ENCODE results near the gene NR1H4.

DNA sequence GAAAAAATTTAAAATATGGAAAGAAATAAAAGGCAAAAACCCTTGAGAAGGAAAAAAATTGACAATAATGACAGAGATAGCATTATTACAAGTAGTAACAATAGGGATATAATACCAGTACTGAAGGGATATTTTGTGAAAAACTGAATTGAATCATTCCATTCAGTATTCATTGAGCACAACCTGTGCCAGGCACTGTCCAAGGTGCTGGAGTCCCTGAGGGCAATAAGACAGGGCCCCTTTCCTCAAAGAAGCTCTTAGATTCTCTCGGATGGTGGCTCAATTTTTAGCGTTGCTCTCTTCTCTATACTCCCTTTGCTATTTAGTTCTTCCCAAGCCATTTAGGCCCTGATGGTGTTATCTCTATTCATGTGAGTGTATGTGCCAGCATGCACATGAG lies 65.5 kb downstream of the NR1H4 start:
- TF ChIP-seq POLR2AphosphoS5 (IDR thresholded peaks at IDR 0.05; ENCODE audit: low read depth, low read length), result no peak
- TF ChIP-seq, protein P1, sequence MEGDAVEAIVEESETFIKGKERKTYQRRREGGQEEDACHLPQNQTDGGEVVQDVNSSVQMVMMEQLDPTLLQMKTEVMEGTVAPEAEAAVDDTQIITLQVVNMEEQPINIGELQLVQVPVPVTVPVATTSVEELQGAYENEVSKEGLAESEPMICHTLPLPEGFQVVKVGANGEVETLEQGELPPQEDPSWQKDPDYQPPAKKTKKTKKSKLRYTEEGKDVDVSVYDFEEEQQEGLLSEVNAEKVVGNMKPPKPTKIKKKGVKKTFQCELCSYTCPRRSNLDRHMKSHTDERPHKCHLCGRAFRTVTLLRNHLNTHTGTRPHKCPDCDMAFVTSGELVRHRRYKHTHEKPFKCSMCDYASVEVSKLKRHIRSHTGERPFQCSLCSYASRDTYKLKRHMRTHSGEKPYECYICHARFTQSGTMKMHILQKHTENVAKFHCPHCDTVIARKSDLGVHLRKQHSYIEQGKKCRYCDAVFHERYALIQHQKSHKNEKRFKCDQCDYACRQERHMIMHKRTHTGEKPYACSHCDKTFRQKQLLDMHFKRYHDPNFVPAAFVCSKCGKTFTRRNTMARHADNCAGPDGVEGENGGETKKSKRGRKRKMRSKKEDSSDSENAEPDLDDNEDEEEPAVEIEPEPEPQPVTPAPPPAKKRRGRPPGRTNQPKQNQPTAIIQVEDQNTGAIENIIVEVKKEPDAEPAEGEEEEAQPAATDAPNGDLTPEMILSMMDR (IDR thresholded peaks at IDR 0.05; ENCODE audit: control extremely low read depth in 1 of 3, insufficient read depth in 1 of 3, low read depth in 1 of 3, low read length in 3 of 3), result no peak
- no peak for TF ChIP-seq POLR2A (IDR thresholded peaks at IDR 0.05; ENCODE audit: control extremely low read depth in 1 of 2, low read depth in 2 of 2, low read length in 2 of 2)
- no peak for TF ChIP-seq EZH2 (IDR thresholded peaks at IDR 0.05; ENCODE audit: low read depth, low read length, severe bottlenecking)
- TF ChIP-seq, protein P2, sequence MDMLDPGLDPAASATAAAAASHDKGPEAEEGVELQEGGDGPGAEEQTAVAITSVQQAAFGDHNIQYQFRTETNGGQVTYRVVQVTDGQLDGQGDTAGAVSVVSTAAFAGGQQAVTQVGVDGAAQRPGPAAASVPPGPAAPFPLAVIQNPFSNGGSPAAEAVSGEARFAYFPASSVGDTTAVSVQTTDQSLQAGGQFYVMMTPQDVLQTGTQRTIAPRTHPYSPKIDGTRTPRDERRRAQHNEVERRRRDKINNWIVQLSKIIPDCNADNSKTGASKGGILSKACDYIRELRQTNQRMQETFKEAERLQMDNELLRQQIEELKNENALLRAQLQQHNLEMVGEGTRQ (IDR thresholded peaks at IDR 0.05; ENCODE audit: low read length), result no peak
- TF ChIP-seq, protein P3, sequence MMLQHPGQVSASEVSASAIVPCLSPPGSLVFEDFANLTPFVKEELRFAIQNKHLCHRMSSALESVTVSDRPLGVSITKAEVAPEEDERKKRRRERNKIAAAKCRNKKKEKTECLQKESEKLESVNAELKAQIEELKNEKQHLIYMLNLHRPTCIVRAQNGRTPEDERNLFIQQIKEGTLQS (IDR thresholded peaks at IDR 0.05; ENCODE audit: insufficient read depth, low read depth, low read length), result no peak
- TF ChIP-seq POU5F1 (IDR thresholded peaks at IDR 0.05; ENCODE audit: low read depth, low read length), result no peak
- TF ChIP-seq TAF7 (optimal IDR thresholded peaks at IDR 0.05; ENCODE audit: borderline replicate concordance, low read depth, low read length), result no peak
- no peak for TF ChIP-seq TAF1 (IDR thresholded peaks at IDR 0.05; ENCODE audit: low read depth, low read length)
- no peak for TF ChIP-seq EP300 (IDR thresholded peaks at IDR 0.05; ENCODE audit: borderline replicate concordance in 1 of 2, low read depth in 2 of 2, low read length in 2 of 2)
- no peak for TF ChIP-seq JUN (IDR thresholded peaks at IDR 0.05; ENCODE audit: low read depth, low read length)
- TF ChIP-seq YY1 (IDR thresholded peaks at IDR 0.05; ENCODE audit: low read depth, low read length), result no peak

All from H1 (cell line).